Heart left ventricle (tissue), 16 donors: ENCODE results near the gene KRTAP2-1. TPM values are rescaled to one million over a fixed set of nuclear protein-coding genes. Genes with fewer than 3 reads are reported as not detected.
"Not testable (repeated sequence)": the region's sequence is repeated elsewhere in the genome, so short reads cannot be mapped to it uniquely, and the experiment has no call there.

ENCODE experiments used
- ATAC-seq, 4 donors: fragments of 200-7000 bp; cut with Tn5 transposase; one replicate each; pipeline ENCODE4 v1.9.1; 2020 to 2022; ENCODE audit warnings: moderate library complexity in 4 of 4, mild to moderate bottlenecking in 3 of 4, moderate number of reproducible peaks in 1 of 4
- DNase-seq, 5 donors: peaks; one replicate each; pipeline ENCODE4 v3.0.0-alpha.2; 2020
- H3K27ac ChIP-seq, 12 donors: fragments of 200-600 bp; sonication (generic) in 4 of 12; one replicate each; pipeline versions ENCODE4 v1.5.0 to v1.8.0; 2016 to 2022; ENCODE audit warnings: mild to moderate bottlenecking in 2 of 12
- H3K27me3 ChIP-seq, 9 donors: fragments of 200-600 bp; sonication (generic) in 2 of 9; one replicate each; pipeline versions ENCODE4 v1.5.1 to v1.8.0; 2016 to 2022; ENCODE audit warnings: mild to moderate bottlenecking in 3 of 9
- H3K36me3 ChIP-seq, 9 donors: fragments of 200-600 bp; sonication (generic) in 2 of 9; one replicate each; pipeline versions ENCODE4 v1.5.0 to v1.8.0; 2018 to 2022; ENCODE audit warnings: mild to moderate bottlenecking in 2 of 9
- H3K4me1 ChIP-seq, 12 donors: fragments of 200-600 bp; sonication (generic) in 4 of 12; one replicate each; pipeline versions ENCODE4 v1.5.0 to v1.8.0; 2016 to 2022; ENCODE audit warnings: mild to moderate bottlenecking in 3 of 12
- H3K4me3 ChIP-seq, 12 donors: fragments of 200-600 bp; sonication (generic) in 4 of 12; one replicate each; pipeline versions ENCODE4 v1.5.0 to v1.8.0; 2017 to 2022; ENCODE audit warnings: mild to moderate bottlenecking in 9 of 12, moderate library complexity in 4 of 12
- H3K9me3 ChIP-seq, 12 donors: fragments of 200-600 bp; sonication (generic) in 4 of 12; one replicate each; pipeline versions ENCODE4 v1.5.0 to v1.8.0; 2016 to 2022; ENCODE audit warnings: mild to moderate bottlenecking in 1 of 12
- POLR2A ChIP-seq, 2 donors: fragments of 450-650 bp; IDR thresholded peaks; one replicate each; pipeline ENCODE4 v1.6.1; 2017; ENCODE audit warnings: antibody characterized with exemption in 2 of 2, mild to moderate bottlenecking in 2 of 2, moderate library complexity in 2 of 2
- WGBS, 4 donors: extraction: QIAGEN DNeasy Blood & Tissue Kit in 2 of 4; methylation state at CpG; one replicate each; pipeline versions ENCODE4 v1.1.5 to v1.1.7; 2013 to 2018; 5-methylcytosine and 5-hydroxymethylcytosine counted together
- intact Hi-C, 10 donors: fragments of 100-400 bp; cut with DNase I; formaldehyde crosslinking; loops; one replicate each; pipeline versions ENCODE4 v1.11.1 to v1.14.2; 2022
- polyA plus RNA-seq, 2 donors: library from polyadenylated mRNA; stranded (reverse); fragments of 200-250 nt; gene quantifications; one replicate each; pipeline ENCODE4 v1.2.3, GENCODE V29; 2013
- total RNA-seq, 9 donors: library from RNA; depleted of rRNA in 2 of 9; stranded (reverse); fragments of >200 nt in 2 of 9; fragmentation: NEBNext Ultra II Directional in 3 of 9; extraction: Animal tissue kit (Norgen Biotek cat#: 25700) in 3 of 9; gene quantifications; one replicate each; pipeline versions ENCODE4 v1.1.0 to v1.2.4, GENCODE V29; 2016 to 2023
- TF ChIP-seq, protein P1 (sequence below), 12 donors: fragments of 200-600 bp; sonication (generic) in 4 of 12; IDR thresholded peaks; one replicate each; pipeline versions ENCODE4 v1.5.0 to v1.8.0; 2018 to 2022; ENCODE audit warnings: antibody characterized with exemption in 12 of 12, mild to moderate bottlenecking in 5 of 12
- donor health status: ischemic (EF 13 %, LVEDD 7.1; RV severe dilation, severe dysfunction).
- donor health status: healthy with polysubstance abuse.
- donor health status: DM: no; HTN: yes; CAD: no.
- donor health status: DM: no; HTN: no; CAD: no.
- donor health status: ischemic (EF 25% LVEDD 6.9; RV normal size, moderate dysfunction).
- donor health status: ischemic (EF 25% LVEDD 5.7; RV mildly dilated, moderate dysfunction).
- donor health status: healthy.
- donor health status: DM: yes; HTN: yes; CAD: no.
- donor health status: ischemic (EF 35%, LVEDD 5.7; RV mildly dilated, moderate dysfunction).
- donor health status: nonischemic (EF 11% LVEDD 7.7; RV severe dilation, severe dysfunction).
- donor health status: DM: yes; HTN: yes; CAD: no.
- donor health status: PGD.
- donor health status: ischemic (EF 29% LVEDD 5.4; RV normal size, mild dysfunction).
- donor health status: nonischemic (EF 23%, LVEDD 6.1; RV moderate dilation, normal function).

KRTAP2-1 gene
- total and polyA plus RNA-seq, 11 donors = not detected

DNA sequence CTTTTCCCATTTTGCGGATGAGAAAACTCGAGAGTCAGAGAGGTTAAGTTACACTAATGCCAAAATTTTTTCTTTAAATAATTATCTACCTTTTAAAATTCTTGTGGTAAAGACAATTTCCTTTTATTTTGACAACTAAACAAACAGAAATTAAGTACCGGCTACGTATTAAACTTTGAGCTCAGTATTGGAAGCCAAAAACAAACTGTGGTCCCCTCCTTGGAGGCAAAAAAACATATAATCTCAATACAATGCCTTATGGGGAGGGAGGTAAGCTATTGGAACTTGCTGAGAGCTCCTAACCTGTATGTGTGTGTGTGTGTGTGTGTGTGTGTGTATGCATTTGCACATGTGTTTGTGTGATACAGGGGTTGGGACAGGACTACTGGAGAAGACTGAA is 16.3 kb upstream of the KRTAP2-1 start:
- Histone ChIP-seq H3K4me3 (no peak overlapping the region), H3K27ac (no peak overlapping the region), H3K27me3 (peaks cover 0 to 43% (median 17%) of the 10 kb centered on the region in 9 donors), H3K4me1 (no peaks in the 10 kb centered on the region), H3K9me3 (no peaks in the 10 kb centered on the region), H3K36me3 (no peaks in the 10 kb centered on the region)
- no peak for ATAC-seq
- intact Hi-C loops = no loop called here
- 81 to 91% (median 85%) methylated on average over 4 of the region's 4 CpGs for WGBS, 4 donors
- TF ChIP-seq, protein P1, sequence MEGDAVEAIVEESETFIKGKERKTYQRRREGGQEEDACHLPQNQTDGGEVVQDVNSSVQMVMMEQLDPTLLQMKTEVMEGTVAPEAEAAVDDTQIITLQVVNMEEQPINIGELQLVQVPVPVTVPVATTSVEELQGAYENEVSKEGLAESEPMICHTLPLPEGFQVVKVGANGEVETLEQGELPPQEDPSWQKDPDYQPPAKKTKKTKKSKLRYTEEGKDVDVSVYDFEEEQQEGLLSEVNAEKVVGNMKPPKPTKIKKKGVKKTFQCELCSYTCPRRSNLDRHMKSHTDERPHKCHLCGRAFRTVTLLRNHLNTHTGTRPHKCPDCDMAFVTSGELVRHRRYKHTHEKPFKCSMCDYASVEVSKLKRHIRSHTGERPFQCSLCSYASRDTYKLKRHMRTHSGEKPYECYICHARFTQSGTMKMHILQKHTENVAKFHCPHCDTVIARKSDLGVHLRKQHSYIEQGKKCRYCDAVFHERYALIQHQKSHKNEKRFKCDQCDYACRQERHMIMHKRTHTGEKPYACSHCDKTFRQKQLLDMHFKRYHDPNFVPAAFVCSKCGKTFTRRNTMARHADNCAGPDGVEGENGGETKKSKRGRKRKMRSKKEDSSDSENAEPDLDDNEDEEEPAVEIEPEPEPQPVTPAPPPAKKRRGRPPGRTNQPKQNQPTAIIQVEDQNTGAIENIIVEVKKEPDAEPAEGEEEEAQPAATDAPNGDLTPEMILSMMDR (IDR thresholded peaks at IDR 0.05) = no peak
- TF ChIP-seq POLR2A (IDR thresholded peaks at IDR 0.05) = no peak
- no peak for DNase-seq

DNA sequence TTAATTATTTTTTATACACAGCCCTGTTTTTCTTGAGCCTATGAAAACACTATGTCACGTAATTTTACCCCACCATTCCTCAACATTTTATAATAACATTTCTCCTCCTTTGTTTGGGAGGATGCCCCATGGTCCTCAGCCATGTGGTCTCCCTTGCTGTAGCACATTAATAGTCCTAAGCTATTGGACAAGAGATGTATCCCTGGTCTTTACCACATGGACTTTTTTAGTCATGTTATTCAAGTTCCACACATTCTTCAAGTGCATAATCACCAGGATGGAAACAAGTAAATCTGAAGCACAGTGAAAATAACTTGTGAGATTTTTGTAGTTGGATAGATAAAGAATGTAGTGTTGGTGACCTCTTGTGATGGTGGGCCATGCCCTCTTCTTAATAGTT is 14.8 kb upstream of the KRTAP2-1 start:
- TF ChIP-seq, protein P1 (IDR thresholded peaks at IDR 0.05) = no peak
- TF ChIP-seq POLR2A (IDR thresholded peaks at IDR 0.05) = no peak
- Histone ChIP-seq H3K27me3 (peaks cover 0 to 58% (median 27%) of the 10 kb centered on the region in 9 donors), H3K36me3 (no peaks in the 10 kb centered on the region), H3K9me3 (peaks cover 0 to 6% (median 0%) of the 10 kb centered on the region in 12 donors), H3K4me1 (no peaks in the 10 kb centered on the region), H3K27ac (no peak overlapping the region), H3K4me3 (no peak overlapping the region)
- no peak for ATAC-seq
- intact Hi-C loops = no loop called here
- DNase-seq = no peak
- 64 to 82% (median 73%) methylated on average over 1 of the region's 1 CpG for WGBS, 4 donors

DNA sequence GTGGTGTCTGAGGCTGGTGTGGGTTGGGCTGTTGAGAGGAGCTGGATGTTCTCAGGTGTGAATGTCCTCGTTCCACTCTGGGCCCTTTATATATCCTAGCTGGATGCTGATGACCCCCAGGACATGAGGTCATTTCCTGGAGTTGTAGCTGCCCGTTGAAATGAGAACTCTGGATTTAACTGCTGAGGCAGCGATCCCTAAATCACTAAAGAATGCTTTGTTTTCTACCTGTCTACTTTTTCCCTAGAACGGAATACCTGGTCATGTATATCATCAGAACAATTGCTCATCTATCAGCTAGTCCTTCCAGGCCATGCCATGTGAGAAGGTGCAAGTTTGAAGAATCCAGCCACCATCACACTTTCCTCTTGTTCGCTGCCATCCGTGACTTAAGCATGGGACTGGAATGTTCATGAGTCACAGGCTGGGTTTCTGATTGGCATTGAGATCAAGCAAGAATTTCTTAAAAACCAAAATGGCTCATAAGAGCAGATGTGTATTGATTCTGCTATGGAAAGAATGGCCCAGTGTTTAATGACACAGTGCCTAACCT is 13.0 kb upstream of the KRTAP2-1 start, which contains the start of gene KRTAP2-3:
TSS of gene KRTAP2-3 (minus strand) at position 63 of the 553 bp plus-strand sequence. CDS start 64 bp downstream, outside the sequence.
- Histone ChIP-seq H3K27me3 (peaks cover 0 to 64% (median 27%) of the 10 kb centered on the region in 9 donors), H3K4me3 (no peak within 1 kb of the TSS), H3K36me3 (no peaks in the 10 kb centered on the region), H3K4me1 (no peaks in the 10 kb centered on the region), H3K9me3 (peaks cover 0 to 6% (median 0%) of the 10 kb centered on the region in 12 donors), H3K27ac (no peak within 1 kb of the TSS)
- intact Hi-C loops = no loop called here
- TF ChIP-seq POLR2A (IDR thresholded peaks at IDR 0.05) = no peak
- TF ChIP-seq, protein P1 (IDR thresholded peaks at IDR 0.05) = no peak
- ATAC-seq (no peak), DNase-seq (no peak)
- WGBS, 4 donors = 54 to 62% (median 58%) methylated on average over 6 of the region's 6 CpGs

DNA sequence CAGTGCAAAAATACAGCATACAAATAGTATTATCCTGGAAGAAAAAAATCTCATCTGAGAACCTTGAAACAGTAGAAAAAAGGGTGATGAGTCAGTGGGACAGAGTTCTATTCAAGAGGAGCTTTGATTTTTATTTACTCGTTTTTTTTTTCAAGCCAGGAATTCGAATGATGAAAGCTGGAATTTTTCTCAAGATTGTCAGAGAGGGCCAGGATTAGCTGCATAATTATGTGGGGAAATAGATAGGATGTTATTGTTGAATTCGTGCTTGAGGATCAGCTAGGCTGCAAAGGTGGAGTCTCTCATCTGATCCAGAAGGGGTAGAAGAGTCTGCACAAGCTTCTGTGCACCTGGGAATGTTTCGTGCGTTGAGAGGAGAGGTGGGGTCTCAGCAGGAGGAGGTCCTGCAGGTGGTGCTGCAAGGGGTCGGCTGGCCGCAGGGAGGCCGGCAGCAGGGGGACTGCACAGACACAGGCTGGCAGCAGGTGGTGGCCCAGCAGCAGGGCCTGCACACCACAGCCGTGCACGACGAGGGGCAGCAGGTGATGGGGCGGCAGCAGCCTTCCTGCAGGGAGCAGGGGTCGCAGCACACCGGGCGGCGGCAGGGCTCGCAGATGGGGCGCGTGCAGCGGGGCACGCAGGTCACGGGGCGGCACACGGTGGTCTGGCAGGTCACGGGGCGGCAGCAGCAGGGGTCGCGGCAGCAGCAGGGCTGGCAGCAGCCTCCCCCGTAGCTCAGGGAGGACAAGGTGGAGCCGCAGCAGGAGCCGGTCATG is 12.3 kb upstream of the KRTAP2-1 start:
- 24 to 31% (median 25%) methylated on average over 8 to 12 of the region's 31 CpGs for WGBS, 4 donors
- H3K4me1 ChIP-seq, H3K36me3 ChIP-seq, ATAC-seq, H3K27ac ChIP-seq, H3K4me3 ChIP-seq, intact Hi-C loops, H3K9me3 ChIP-seq, DNase-seq: not testable (repeated sequence)
- peaks cover 0 to 63% (median 27%) of the 10 kb centered on the region in 9 donors for H3K27me3 ChIP-seq
